Epithelial cell of proximal tubule (primary cell): ENCODE results near the gene MORC2. TPM values are rescaled to one million over a fixed set of nuclear protein-coding genes. Genes with fewer than 3 reads are reported as not detected.

Source experiments
- DNase-seq: peaks from one replicate; pipeline ENCODE4 v3.0.0-alpha.2; 2011; ENCODE audit warnings: low read depth
- H3K4me3 ChIP-seq: 2 replicates; pipeline ENCODE4 v1.5.1; 2011; ENCODE audit warnings: low read depth, mild to moderate bottlenecking, low read length
- CTCF ChIP-seq: conservative IDR thresholded peaks from 2 replicates; pipeline ENCODE4 v1.5.1; 2012; ENCODE audit warnings: low read depth, mild to moderate bottlenecking, low read length
- total RNA-seq: library from RNA; depleted of rRNA; stranded (reverse); fragments of >200 nt; gene quantifications from 2 replicates; pipeline ENCODE4 v1.2.3, GENCODE V29; 2015

MORC2 gene
- total RNA-seq, 1 donor from 2014 or later = 7.1 TPM

DNA sequence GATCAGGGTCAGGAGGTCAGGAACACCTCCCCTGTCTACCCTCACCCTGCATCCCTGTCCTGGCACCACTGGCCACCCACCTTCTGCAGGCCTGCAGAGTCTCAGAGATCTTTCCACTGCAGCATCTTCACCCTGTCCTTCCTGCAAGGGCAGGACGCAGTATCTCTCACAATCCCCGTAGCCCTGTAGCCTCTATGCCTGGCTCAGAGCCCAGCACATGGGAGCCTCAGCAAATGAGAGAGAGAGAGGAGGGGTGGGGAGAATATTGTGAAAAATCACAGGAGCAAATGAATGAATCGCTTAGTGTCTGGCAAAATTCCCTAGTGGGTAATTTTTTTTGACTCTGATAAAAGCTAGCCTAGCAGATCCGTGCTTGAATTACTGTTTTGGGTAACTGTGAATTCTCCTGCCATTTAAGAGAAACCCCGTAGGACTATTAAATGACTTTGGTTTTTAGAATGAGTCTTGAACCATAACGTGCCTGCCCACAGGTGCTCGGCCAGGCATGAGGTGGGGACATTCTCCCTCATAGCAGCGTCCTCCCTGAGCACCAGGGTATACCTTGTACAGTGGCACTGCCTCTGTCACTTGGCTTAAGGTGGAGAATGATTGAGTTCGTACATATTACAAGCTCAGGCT, 91.5 kb downstream of the MORC2 start:
- DNase-seq = no peak
- no peak overlapping the region for H3K4me3 ChIP-seq
- no peak for TF ChIP-seq CTCF

DNA sequence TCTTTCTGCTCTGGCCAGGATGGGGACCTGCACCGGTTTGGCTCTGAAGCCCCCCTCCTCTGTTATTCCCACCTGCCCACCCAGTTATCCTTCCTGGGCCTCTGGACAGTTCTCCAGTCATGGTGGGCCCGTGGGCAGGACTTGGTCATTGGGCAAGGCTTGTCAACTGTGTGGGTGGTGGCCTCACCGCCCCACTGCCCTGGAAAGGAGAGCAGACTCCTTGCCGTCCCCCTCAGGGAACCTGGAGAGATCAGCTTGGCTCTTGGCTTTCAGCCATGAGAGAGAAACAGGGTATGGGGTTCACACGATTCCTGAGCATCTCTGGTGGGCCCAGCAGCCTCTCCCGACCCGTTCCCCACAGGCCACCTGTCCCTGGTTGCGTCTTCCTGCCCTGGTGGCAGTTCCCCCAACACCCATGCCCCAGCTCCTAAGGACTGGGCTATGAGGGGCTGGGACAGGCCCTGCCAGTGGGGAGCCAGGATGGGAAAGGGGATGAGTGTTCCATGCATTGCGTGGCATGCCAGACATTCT, 92.3 kb downstream of the MORC2 start:
- no peak for DNase-seq
- no peak overlapping the region for H3K4me3 ChIP-seq
- TF ChIP-seq CTCF = no peak

- no peak overlapping the region for H3K4me3 ChIP-seq
- TF ChIP-seq CTCF = no peak
- DNase-seq = no peak
Observed at GRCh38 chr22:30875481-30876215, 92.9 kb downstream of the MORC2 start.

Other genes with a start within 250 kb of the MORC2 start
- 29.8 and 33.6 TPM in 2 replicates for gene TUG1, start 491 bp upstream of the MORC2 start, total RNA-seq
- 138 and 166 TPM in 2 replicates for gene SMTN, start 112.5 kb upstream of the MORC2 start, total RNA-seq
- gene SELENOM, start 138.8 kb upstream of the MORC2 start, total RNA-seq = 18.9 and 56.3 TPM in 2 replicates
- gene INPP5J, start 154.2 kb upstream of the MORC2 start, total RNA-seq = 1.2 and 3.0 TPM in 2 replicates
- 2.0 TPM in 1 of 2 replicates, not detected in the other for gene PLA2G3, start 171.7 kb upstream of the MORC2 start, total RNA-seq
- gene RNF185, start 191.4 kb upstream of the MORC2 start, total RNA-seq = 19.7 and 21.8 TPM in 2 replicates
- gene LIMK2, start 243.5 kb upstream of the MORC2 start, total RNA-seq = 26.5 and 30.5 TPM in 2 replicates